Psoas muscle (tissue), 8 donors: ENCODE measurements around the gene GALNT9. TPM values are rescaled to one million over a fixed set of nuclear protein-coding genes. Genes with fewer than 3 reads are reported as not detected.

ENCODE experiments used
- ATAC-seq, 4 donors: fragments of 200-7000 bp; cut with Tn5 transposase; one replicate each; pipeline ENCODE4 v1.9.1; 2020; ENCODE audit warnings: moderate library complexity in 3 of 4, mild to moderate bottlenecking in 2 of 4
- DNase-seq, 2 donors: peaks; one replicate each; pipeline ENCODE4 v3.0.0-alpha.2; 2020
- H3K27ac ChIP-seq: fragments of 200-600 bp; one replicate; pipeline ENCODE4 v1.8.0; 2022
- H3K27me3 ChIP-seq, 3 donors: fragments of 200-600 bp in 1 of 3; one replicate each; pipeline versions ENCODE4 v1.6.1 to v1.8.0; 2013 to 2022; ENCODE audit warnings: low read length in 2 of 3, mild to moderate bottlenecking in 2 of 3, moderate library complexity in 1 of 3; ENCODE audit not compliant: insufficient read depth in 3 of 3
- H3K36me3 ChIP-seq, 2 donors: fragments of 200-600 bp in 1 of 2; one replicate each; pipeline versions ENCODE4 v1.6.1 to v1.8.0; 2013 to 2022; ENCODE audit warnings: low read depth in 1 of 2, mild to moderate bottlenecking in 1 of 2, moderate library complexity in 1 of 2; ENCODE audit not compliant: insufficient read depth in 1 of 2
- H3K4me1 ChIP-seq: fragments of 200-600 bp; one replicate; pipeline ENCODE4 v1.8.0; 2022
- H3K4me3 ChIP-seq: fragments of 200-600 bp; one replicate; pipeline ENCODE4 v1.8.0; 2022; ENCODE audit warnings: mild to moderate bottlenecking
- H3K9me3 ChIP-seq: fragments of 200-600 bp; one replicate; pipeline ENCODE4 v1.8.0; 2022
- WGBS, 3 donors: extraction: QIAGEN DNeasy Blood & Tissue Kit; methylation state at CpG; one replicate each; pipeline versions ENCODE4 v1.1.6 to v1.1.7; 2013; 5-methylcytosine and 5-hydroxymethylcytosine counted together
- intact Hi-C, 2 donors: fragments of 100-400 bp; cut with DNase I; formaldehyde crosslinking; loops; one replicate each; pipeline versions ENCODE4 v1.11.0 to v1.14.2; 2022
- polyA plus RNA-seq, 3 donors: library from polyadenylated mRNA; stranded (reverse); fragments of 200-250 nt; gene quantifications; one replicate each; pipeline ENCODE4 v1.2.3, GENCODE V29; 2013
- total RNA-seq, 4 donors: library from RNA; stranded (reverse); fragmentation: NEBNext Ultra II Directional in 2 of 4; extraction: Animal tissue kit (Norgen Biotek cat#: 25700) in 2 of 4; gene quantifications; one replicate each; pipeline versions ENCODE4 v1.2.1 to v1.2.4, GENCODE V29; 2021 to 2023
- TF ChIP-seq, protein P1 (sequence below): fragments of 200-600 bp; IDR thresholded peaks from one replicate; pipeline ENCODE4 v1.8.0; 2022; ENCODE audit warnings: antibody characterized with exemption
- donor health status: healthy with polysubstance abuse.
- donor health status: DM: no; HTN: no; CAD: no; lungs with moderate emphysema.
- donor health status: Bipolar disorder and iron deficiency.
- donor health status: healthy.
- donor health status: DM: yes; HTN: yes; CAD: no.
- donor health status: DM: no; HTN: no; CAD: no.
- donor health status: DM: no; HTN: no; CAD: no.
- donor health status: DM: yes; HTN: yes; CAD: no.

Gene GALNT9
- total and polyA plus RNA-seq, 7 donors: 0.01 to 0.21 (median 0.08) TPM; not detected in 4

DNA sequence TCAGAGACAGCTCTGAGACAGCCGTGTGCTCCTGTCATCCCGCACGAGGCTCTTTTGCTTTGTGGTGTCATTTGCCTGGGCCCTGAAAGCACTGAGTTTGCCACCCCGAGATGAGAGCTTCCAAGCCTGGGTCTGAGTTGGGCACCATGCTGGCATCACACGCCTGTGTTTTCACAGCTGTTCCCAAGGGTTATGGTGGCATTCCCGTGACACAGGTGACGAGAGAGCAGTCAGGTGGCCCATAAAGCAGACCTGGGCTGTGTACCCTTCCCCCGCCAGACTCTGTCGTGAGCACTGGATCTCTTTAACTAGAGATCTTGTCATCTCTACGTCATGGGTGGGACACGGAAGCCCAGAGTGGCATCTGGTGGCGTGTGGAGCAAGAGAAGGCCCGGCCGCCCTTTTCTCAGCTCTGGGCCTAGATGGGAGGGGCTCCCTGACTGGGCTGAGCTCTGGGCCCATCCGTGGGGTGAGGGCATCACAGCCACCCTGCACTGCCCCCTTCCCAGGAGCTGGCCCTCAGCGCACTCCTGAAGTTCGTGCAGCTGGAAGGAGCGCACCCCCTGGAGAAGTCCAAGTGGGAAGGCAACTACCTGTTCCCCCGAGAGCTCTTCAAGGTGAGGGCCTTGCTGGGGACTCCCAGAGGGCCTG is 182.5 kb downstream of the GALNT9 start:
- ATAC-seq (no peak), DNase-seq (no peak)
- Histone ChIP-seq H3K9me3 (no peaks in the 10 kb centered on the region), H3K4me3 (no peak overlapping the region), H3K27ac (no peak overlapping the region), H3K4me1 (peaks cover 17% of the 10 kb centered on the region), H3K27me3 (no peaks in the 10 kb centered on the region), H3K36me3 (peaks cover 2 to 45% of the 10 kb centered on the region in 2 donors)
- intact Hi-C loops: no loop called here
- 86 to 89% (median 88%) methylated on average over 19 of the region's 19 CpGs for WGBS, 3 donors
- TF ChIP-seq, protein P1, sequence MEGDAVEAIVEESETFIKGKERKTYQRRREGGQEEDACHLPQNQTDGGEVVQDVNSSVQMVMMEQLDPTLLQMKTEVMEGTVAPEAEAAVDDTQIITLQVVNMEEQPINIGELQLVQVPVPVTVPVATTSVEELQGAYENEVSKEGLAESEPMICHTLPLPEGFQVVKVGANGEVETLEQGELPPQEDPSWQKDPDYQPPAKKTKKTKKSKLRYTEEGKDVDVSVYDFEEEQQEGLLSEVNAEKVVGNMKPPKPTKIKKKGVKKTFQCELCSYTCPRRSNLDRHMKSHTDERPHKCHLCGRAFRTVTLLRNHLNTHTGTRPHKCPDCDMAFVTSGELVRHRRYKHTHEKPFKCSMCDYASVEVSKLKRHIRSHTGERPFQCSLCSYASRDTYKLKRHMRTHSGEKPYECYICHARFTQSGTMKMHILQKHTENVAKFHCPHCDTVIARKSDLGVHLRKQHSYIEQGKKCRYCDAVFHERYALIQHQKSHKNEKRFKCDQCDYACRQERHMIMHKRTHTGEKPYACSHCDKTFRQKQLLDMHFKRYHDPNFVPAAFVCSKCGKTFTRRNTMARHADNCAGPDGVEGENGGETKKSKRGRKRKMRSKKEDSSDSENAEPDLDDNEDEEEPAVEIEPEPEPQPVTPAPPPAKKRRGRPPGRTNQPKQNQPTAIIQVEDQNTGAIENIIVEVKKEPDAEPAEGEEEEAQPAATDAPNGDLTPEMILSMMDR: no peak

Other genes starting within 250 kb of the GALNT9 start
- gene DDX51, start 185.3 kb downstream of the GALNT9 start, total RNA-seq: 10 to 100 TPM in 3 of 4 donors, 1 to 10 TPM in 1; 7.3 to 17.1 (median 11.8) TPM
- 10 to 100 TPM; 11.7 to 17.0 (median 14.8) TPM for gene DDX51, start 185.3 kb downstream of the GALNT9 start, polyA plus RNA-seq
- gene NOC4L, start 185.1 kb downstream of the GALNT9 start, total RNA-seq: 10 to 100 TPM in 3 of 4 donors, 1 to 10 TPM in 1; 7.9 to 25.7 (median 17.7) TPM
- gene NOC4L, start 185.1 kb downstream of the GALNT9 start, polyA plus RNA-seq: 10 to 100 TPM; 28.4 to 36.7 (median 30.8) TPM
- gene FBRSL1, start 160.6 kb upstream of the GALNT9 start, total RNA-seq: 10 to 100 TPM; 40.1 to 54.5 (median 43.0) TPM
- gene FBRSL1, start 160.6 kb upstream of the GALNT9 start, polyA plus RNA-seq: 10 to 100 TPM; 23.0 to 37.8 (median 32.8) TPM